Urinary bladder (tissue), 4 donors: ENCODE data around the gene MRPS31. TPM values are rescaled to one million over a fixed set of nuclear protein-coding genes. Genes with fewer than 3 reads are reported as not detected.

Source experiments
- DNase-seq: peaks from one replicate; pipeline ENCODE4 v3.0.0-alpha.2; 2015; ENCODE audit errors: extremely low spot score
- H3K27ac ChIP-seq: one replicate; pipeline ENCODE4 v1.5.1; 2013; ENCODE audit warnings: low read depth, mild to moderate bottlenecking, moderate library complexity
- H3K36me3 ChIP-seq: one replicate; pipeline ENCODE4 v1.6.1; 2013; ENCODE audit warnings: mild to moderate bottlenecking, moderate library complexity; ENCODE audit not compliant: insufficient read depth
- H3K4me1 ChIP-seq: one replicate; pipeline ENCODE4 v1.6.1; 2013; ENCODE audit warnings: mild to moderate bottlenecking, moderate library complexity; ENCODE audit not compliant: insufficient read depth
- H3K4me3 ChIP-seq: one replicate; pipeline ENCODE4 v1.5.1; 2013; ENCODE audit warnings: low read depth, low read length
- WGBS: extraction: QIAGEN DNeasy Blood & Tissue Kit; methylation state at CpG from one replicate; pipeline ENCODE4 v1.1.7; 2013; 5-methylcytosine and 5-hydroxymethylcytosine counted together
- polyA plus RNA-seq: library from polyadenylated mRNA; stranded (reverse); fragments of 200-250 nt; gene quantifications from one replicate; pipeline ENCODE4 v1.2.3, GENCODE V29; 2013
- total RNA-seq: library from RNA; depleted of rRNA; stranded (reverse); fragments of >200 nt; gene quantifications from one replicate; pipeline ENCODE4 v1.2.3, GENCODE V29; 2014
- donor health status: healthy with polysubstance abuse.
- donor health status: healthy.

Gene MRPS31
- total and polyA plus RNA-seq, 2 donors, result 22.8 to 42.9 TPM

DNA sequence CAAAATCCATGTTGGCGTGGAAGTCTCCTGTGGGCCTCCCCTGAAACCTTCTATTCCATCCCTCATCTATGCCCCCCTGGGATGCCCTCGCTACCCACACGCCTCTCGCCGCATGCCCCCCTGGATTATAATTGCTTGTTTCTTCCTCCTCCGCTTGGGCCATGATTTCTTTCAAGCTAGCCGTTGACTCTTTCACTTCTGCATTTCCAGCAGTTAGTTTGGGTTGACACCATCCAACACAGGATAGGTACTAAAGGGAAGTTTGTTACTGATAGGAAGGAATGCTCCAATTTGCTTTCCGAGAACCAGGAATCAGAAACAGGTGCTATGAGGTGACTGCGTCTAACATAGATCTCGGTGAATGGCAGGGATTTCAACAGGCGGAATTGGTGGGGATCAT, 10.7 kb upstream of the MRPS31 start:
- Histone ChIP-seq H3K36me3 (no peaks in the 10 kb centered on the region), H3K27ac (no peak overlapping the region), H3K4me1 (no peaks in the 10 kb centered on the region), H3K4me3 (no peak overlapping the region)
- DNase-seq, result no peak
- 89% methylated on average over 11 of the region's 11 CpGs for WGBS

DNA sequence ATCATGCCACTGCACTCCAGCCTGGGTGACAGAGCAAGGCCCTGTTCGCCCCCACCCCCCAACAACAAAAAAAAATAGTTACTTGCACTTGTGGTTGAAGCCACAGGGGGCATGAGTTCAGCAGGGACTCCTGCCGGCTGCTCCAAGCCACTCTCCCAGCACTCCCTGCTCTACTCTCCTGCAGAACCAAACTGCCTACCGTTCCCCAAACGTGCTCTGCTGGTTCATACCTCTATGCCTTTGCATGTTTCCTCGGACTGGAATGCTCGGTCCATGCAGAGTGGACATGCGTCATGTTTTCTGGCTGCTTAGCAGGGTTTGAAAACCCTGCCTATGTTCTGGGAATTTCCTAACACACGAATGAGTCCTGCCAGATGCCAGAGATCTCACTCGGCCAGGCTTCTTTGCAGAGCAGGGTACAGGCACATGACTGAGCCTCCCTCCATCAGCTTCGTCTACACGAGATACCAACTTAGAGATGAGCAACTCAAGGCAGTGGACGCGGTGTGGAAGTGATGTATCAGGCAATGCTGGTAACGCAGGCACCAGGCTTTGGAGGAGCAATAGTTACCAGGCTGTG, 9.9 kb upstream of the MRPS31 start:
- H3K4me1 ChIP-seq, result no peaks in the 10 kb centered on the region
- DNase-seq, result no peak
- WGBS, result 70% methylated on average over 14 of the region's 14 CpGs
- no peak overlapping the region for H3K4me3 ChIP-seq
- no peaks in the 10 kb centered on the region for H3K36me3 ChIP-seq
- H3K27ac ChIP-seq, result no peak overlapping the region

- H3K4me3 ChIP-seq, result no peak overlapping the region
- no peaks in the 10 kb centered on the region for H3K36me3 ChIP-seq
- no peak for DNase-seq
- H3K27ac ChIP-seq, result no peak overlapping the region
- 90% methylated on average over 5 of the region's 5 CpGs for WGBS
- H3K4me1 ChIP-seq, result no peaks in the 10 kb centered on the region
Measured at GRCh38 chr13:40779796-40780285, 8.9 kb upstream of the MRPS31 start.

DNA sequence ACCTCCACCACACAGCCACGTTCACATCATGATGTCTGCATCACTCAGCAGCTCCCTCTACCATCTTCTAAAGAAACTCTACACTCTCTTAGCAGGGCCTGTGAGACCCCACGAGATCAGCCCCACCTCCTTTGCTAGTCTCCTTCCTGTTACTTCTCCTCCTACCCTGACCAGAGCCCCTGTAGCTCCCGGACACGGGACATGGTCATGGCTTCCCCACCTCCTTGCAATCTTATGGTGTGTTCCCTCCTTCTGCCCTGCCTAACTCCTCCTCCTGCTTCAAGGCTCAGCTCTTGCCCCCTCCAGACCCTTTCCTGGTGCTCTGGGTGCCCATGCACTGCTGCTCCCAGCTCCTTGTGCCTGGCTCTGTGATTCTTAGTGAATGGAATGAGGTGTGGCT, 8.1 kb upstream of the MRPS31 start:
- Histone ChIP-seq H3K27ac (no peak overlapping the region), H3K4me3 (no peak overlapping the region), H3K4me1 (no peaks in the 10 kb centered on the region), H3K36me3 (no peaks in the 10 kb centered on the region)
- WGBS, result 34% methylated on average over 4 of the region's 4 CpGs
- no peak for DNase-seq

GRCh38 chr13:40777809-40778175, 6.8 kb upstream of the MRPS31 start:
- no peak overlapping the region for H3K4me3 ChIP-seq
- no peak overlapping the region for H3K27ac ChIP-seq
- 30% methylated on average over 3 of the region's 3 CpGs for WGBS
- H3K36me3 ChIP-seq, result no peaks in the 10 kb centered on the region
- no peak for DNase-seq
- no peaks in the 10 kb centered on the region for H3K4me1 ChIP-seq

GRCh38 chr13:40777166-40777808, 6.3 kb upstream of the MRPS31 start:
- no peaks in the 10 kb centered on the region for H3K36me3 ChIP-seq
- H3K27ac ChIP-seq, result peak overlapping the region; percentile 32
- 19% methylated on average over 7 of the region's 7 CpGs for WGBS
- H3K4me1 ChIP-seq, result no peaks in the 10 kb centered on the region
- H3K4me3 ChIP-seq, result no peak overlapping the region
- no peak for DNase-seq

DNA sequence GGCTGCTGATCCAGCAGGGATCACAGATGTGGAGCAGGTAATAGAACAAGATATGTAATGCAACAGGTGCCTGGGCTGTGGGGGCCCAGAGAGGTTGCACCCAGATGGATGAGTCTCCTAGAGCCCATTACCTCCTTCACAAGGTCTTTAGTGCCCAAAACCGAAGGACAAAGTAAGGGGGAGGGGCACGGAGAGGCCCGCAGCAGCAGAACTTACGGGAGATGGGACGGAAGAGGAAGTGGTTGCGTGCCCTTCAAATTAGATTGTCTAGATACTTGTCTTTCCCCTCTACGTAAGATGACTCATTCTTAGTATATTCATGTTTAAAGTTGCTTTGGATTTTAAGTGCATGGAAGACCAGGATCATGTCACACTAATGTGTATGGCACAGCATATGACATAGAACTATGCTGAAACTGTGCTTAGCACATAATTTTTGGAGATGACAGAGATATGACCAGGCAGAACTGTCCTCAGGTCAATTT, 5.7 kb upstream of the MRPS31 start:
- 51% methylated on average over 7 of the region's 7 CpGs for WGBS
- no peaks in the 10 kb centered on the region for H3K36me3 ChIP-seq
- no peak for DNase-seq
- no peaks in the 10 kb centered on the region for H3K4me1 ChIP-seq
- H3K4me3 ChIP-seq, result no peak overlapping the region
- H3K27ac ChIP-seq, result peak overlapping the region; percentile 32

GRCh38 chr13:40776232-40776631, 5.2 kb upstream of the MRPS31 start:
- WGBS, result 78% methylated on average over 7 of the region's 7 CpGs
- DNase-seq, result no peak
- no peak overlapping the region for H3K27ac ChIP-seq
- H3K4me3 ChIP-seq, result no peak overlapping the region
- H3K4me1 ChIP-seq, result no peaks in the 10 kb centered on the region
- no peaks in the 10 kb centered on the region for H3K36me3 ChIP-seq

DNA sequence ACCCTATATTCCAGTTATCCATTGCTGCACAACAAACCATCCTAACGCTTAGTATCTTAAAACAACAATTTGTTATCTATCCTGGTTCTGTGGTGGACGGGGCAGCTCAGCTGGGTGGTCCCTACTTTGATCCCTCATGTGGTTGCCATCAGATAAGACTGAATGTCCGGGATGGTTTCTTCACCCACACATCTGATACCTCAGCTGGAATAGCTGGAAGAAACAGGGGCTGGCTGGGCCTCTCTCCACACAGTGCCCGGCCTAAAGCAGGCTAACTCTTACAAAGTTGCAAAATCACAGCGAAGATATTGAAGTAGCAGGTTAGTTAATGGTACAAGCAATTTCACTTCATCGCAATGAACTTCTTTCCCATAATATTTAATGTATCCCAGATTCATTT, 3.7 kb upstream of the MRPS31 start:
- WGBS, result 57% methylated on average over 6 of the region's 6 CpGs
- no peak for DNase-seq
- no peaks in the 10 kb centered on the region for H3K36me3 ChIP-seq
- no peak overlapping the region for H3K27ac ChIP-seq
- no peak overlapping the region for H3K4me3 ChIP-seq
- H3K4me1 ChIP-seq, result peaks cover 2% of the 10 kb centered on the region

DNA sequence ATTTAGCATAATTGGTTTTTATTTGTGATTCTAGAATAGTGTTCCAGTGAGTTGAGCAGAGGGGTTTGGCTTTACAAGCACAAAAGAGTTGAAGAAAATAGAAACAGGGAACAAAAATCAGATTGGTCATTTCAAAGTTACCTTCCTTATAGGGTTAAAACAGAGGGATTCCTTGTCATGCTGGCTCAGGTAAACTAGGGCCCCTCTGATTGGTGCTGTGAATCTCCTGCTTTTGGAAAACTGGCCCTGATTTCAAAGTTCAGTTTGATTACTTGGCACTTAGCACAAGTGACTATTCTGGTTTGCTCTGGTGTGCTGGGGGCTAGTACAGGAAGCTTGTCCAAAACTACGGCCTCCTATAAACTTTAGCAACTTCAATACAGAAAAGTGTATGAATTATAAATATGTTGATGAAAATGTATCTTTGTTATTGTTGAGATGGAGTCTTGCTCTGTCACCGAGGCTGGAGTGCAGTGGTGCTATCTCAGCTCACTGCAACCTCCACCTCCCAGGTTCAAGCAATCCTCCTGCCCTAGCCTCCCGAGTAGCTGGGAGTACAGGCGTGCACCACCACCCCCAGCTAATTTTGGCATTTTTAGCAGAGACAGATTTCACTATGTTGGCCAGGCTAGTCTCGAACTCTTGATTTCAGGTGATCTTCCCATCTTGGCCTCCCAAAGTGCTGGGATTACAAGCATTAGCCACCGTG, 1.9 kb upstream of the MRPS31 start:
- H3K27ac ChIP-seq, result no peak overlapping the region
- 87% methylated on average over 6 of the region's 6 CpGs for WGBS

DNA sequence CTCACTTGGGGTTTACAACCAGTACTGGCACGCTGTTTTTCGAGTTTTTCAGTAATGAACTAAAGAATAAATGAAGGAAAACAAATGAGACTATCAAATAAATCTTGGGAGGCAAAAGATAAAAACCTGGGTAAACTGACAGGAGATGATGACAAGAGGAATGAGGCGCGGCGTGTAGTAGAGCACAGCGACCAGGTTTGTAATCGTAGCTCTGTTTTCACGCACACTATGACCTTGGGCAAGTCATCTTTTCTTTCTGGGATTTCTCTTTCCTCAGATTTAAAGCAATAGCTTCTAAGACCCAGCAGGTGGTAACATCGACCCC, 419 bp downstream of the MRPS31 start:
- Histone ChIP-seq H3K4me3 (peak overlapping the region; percentile 75), H3K36me3 (no peaks in the 10 kb centered on the region), H3K4me1 (peaks cover 2% of the 10 kb centered on the region), H3K27ac (peak overlapping the region; percentile 87)
- no peak for DNase-seq
- under 1% methylated on average over 9 of the region's 9 CpGs for WGBS

More for the DNA sequence above, 1.9 kb upstream of the MRPS31 start:
- no peak for DNase-seq
- Histone ChIP-seq H3K4me1 (peaks cover 2% of the 10 kb centered on the region), H3K36me3 (no peaks in the 10 kb centered on the region), H3K4me3 (no peak overlapping the region)

DNA sequence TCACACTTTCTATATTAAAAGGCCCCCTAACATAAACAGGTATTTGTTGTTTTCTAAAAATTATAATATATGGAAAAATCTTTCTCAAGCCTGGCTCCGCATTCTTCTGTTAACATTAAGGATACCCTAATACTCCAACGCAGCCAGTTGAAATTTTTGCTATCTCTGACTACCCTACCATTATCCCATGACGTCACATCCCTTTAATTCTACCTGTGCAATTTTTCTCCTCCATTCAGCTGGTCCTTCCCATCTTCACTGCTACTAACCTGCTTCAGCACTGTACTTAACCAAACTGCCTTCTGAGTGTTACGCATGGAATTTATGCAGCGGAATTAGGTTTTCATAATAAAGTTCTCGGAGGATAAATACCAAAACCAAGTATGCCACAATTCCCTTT, 1.0 kb downstream of the MRPS31 start:
- WGBS, result 80% methylated on average over 6 of the region's 6 CpGs
- no peak for DNase-seq
- Histone ChIP-seq H3K27ac (no peak overlapping the region), H3K4me1 (peaks cover 2% of the 10 kb centered on the region), H3K36me3 (no peaks in the 10 kb centered on the region), H3K4me3 (peak overlapping the region; percentile 75)

DNA sequence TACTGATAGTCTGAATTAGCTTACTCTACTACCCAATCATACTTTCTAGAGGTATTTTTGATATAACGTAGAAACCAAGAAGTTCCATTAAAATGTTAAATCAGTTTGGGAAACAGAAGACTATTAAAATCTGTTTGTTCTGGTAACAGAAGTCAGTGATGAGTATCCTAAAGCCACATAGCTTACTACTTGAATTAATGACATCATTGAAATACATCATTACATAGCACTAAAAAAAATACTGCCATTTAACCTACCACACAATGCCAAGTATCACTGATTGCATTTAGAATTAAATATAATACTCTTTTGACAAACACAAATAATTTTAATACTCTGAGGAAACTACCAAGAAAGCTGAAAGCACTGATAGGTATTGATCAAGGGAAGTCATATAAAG, 5.4 kb downstream of the MRPS31 start:
- 90% methylated on average over 1 of the region's 1 CpG for WGBS
- H3K4me3 ChIP-seq, result no peak overlapping the region
- H3K27ac ChIP-seq, result no peak overlapping the region
- peaks cover 2% of the 10 kb centered on the region for H3K4me1 ChIP-seq
- no peaks in the 10 kb centered on the region for H3K36me3 ChIP-seq
- no peak for DNase-seq
